ENCODE data around the gene KLHL6. TPM values are rescaled to one million over a fixed set of nuclear protein-coding genes. Genes with fewer than 3 reads are reported as not detected.

The KLHL6 gene
- total RNA-seq, 2 experiments from 2014 or later: 32.4 to 32.6 TPM

DNA sequence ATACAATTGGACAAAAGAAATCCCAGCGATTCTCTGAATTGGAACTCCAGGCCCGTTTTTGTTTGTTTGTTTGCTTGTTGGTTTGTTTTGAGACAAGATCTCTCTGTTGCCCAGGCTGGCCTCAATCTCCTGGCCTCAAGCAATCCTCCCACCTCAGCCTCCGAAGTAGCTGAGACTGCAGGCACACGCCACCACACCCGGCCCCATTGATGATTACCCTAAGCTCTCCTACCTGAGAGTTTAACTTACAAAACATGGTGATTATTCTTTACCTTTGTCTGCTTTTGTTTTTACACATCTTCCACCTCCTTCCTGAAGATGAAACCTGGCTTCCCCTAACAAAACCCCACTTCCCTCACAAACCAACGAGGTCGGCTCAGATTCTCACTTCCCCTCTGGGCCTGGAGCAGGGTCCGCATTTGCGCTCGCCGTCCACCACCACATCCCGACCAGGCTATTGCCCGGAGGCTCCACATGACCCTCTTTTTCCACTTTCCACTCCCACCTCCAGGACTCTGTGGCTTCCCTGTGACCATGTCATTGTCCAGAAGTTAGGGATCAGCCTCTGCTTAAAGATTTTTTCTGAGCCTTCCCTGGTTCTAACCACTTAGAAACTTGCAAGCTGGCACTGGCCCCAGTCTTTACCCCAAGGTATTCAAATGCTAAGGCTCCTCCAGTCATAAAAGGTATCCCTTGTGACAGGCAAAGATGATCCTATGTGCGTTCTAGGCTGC, 14.8 kb downstream of the KLHL6 start:
- ChIA-PET POLR2A (interaction anchor here (0.7 to 1.1 kb wide), 5 partner anchors 11 to 156 kb away, joined by 3 to 4 read pairs (median 3); partner anchors contain the start of gene YEATS2), CTCF (interaction anchor here (0.8 to 1.5 kb wide), 3 partner anchors 11 to 61 kb away, joined by 3 to 7 read pairs (median 6); no protein-coding TSS in a partner anchor)
- DNase-seq (no peak), ATAC-seq (no peak)
- peaks cover 24% of the 10 kb centered on the region for H3K36me3 Mint-ChIP-seq (ENCODE audit: low read depth)
- no peaks in the 10 kb centered on the region for H3K9me3 Mint-ChIP-seq
- no peaks in the 10 kb centered on the region for H3K27me3 Mint-ChIP-seq
- peaks cover 82% of the 10 kb centered on the region for H3K4me1 Mint-ChIP-seq (ENCODE audit: low read depth)
- intact Hi-C loops (cut with micrococcal nuclease): no loop called here
- H3K4me3 Mint-ChIP-seq: peak overlapping the region; percentile 3
- TF ChIP-seq, protein P1, sequence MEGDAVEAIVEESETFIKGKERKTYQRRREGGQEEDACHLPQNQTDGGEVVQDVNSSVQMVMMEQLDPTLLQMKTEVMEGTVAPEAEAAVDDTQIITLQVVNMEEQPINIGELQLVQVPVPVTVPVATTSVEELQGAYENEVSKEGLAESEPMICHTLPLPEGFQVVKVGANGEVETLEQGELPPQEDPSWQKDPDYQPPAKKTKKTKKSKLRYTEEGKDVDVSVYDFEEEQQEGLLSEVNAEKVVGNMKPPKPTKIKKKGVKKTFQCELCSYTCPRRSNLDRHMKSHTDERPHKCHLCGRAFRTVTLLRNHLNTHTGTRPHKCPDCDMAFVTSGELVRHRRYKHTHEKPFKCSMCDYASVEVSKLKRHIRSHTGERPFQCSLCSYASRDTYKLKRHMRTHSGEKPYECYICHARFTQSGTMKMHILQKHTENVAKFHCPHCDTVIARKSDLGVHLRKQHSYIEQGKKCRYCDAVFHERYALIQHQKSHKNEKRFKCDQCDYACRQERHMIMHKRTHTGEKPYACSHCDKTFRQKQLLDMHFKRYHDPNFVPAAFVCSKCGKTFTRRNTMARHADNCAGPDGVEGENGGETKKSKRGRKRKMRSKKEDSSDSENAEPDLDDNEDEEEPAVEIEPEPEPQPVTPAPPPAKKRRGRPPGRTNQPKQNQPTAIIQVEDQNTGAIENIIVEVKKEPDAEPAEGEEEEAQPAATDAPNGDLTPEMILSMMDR (IDR thresholded peaks at IDR 0.05): no peak
- H3K27ac Mint-ChIP-seq: peak overlapping the region; percentile 78

DNA sequence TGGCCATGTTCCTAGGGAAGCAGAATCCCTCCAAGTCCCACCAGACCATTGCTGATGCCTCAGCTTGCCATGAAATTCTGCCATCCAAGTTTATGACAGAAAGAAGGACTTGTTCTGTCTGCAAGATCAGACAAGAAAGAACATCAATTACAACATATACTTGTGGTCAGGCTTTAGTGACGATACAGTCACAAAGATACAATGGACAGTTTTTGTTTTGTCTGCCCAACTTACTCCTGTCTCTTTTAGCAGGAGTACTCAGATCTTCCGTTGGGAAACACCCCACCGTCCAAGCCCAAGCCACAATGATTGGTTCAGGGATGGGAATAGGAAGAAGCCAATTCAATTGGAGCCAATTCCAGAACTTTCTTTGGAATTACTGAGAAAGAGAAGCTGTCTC, 15.7 kb downstream of the KLHL6 start:
- peaks cover 20% of the 10 kb centered on the region for H3K36me3 Mint-ChIP-seq (ENCODE audit: low read depth)
- peaks cover 76% of the 10 kb centered on the region for H3K4me1 Mint-ChIP-seq (ENCODE audit: low read depth)
- ChIA-PET CTCF (interaction anchor here (0.8 kb wide), 1 partner anchor 23 kb away, joined by 3 read pairs; no protein-coding TSS in a partner anchor), POLR2A (interaction anchor here (1.1 kb wide), 1 partner anchor 157 kb away, joined by 4 read pairs; the partner anchor contains the start of gene YEATS2)
- TF ChIP-seq, protein P1 (IDR thresholded peaks at IDR 0.05): no peak
- DNase-seq (no peak), ATAC-seq (no peak)
- no peak overlapping the region for H3K27ac Mint-ChIP-seq
- intact Hi-C loops (cut with micrococcal nuclease): no loop called here
- no peak overlapping the region for H3K4me3 Mint-ChIP-seq
- H3K9me3 Mint-ChIP-seq: no peaks in the 10 kb centered on the region
- H3K27me3 Mint-ChIP-seq: no peaks in the 10 kb centered on the region

DNA sequence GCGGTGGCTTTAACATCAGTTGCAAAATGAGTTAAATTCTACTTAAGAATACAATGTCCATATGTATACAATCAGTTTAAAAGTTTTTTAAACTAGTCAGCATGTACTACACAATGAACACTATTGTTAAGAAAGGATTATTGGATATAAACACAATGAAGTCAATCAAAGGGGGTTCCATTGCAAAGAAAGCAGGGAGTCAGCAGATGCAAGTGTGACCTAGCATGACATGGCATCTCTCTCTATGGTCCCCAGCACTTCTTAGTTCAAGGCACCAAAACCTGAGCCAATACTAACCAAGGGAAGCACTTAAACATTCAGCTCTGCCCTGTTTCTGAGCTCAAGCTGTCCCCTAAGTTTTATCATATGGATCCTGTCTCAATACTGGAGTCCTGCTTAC, 17.0 kb downstream of the KLHL6 start:
- Mint-ChIP-seq H3K9me3 (no peaks in the 10 kb centered on the region), H3K4me1 (ENCODE audit: low read depth) (peaks cover 73% of the 10 kb centered on the region), H3K27ac (no peak overlapping the region), H3K4me3 (no peak overlapping the region), H3K36me3 (ENCODE audit: low read depth) (peaks cover 19% of the 10 kb centered on the region), H3K27me3 (no peaks in the 10 kb centered on the region)
- TF ChIP-seq, protein P1 (IDR thresholded peaks at IDR 0.05): no peak
- ATAC-seq: no peak
- intact Hi-C loops (cut with micrococcal nuclease): no loop called here
- DNase-seq: no peak
- ChIA-PET CTCF (interaction anchor here (1.3 kb wide), 1 partner anchor 9 kb away, joined by 3 read pairs; no protein-coding TSS in a partner anchor), POLR2A (no interaction called here)

DNA sequence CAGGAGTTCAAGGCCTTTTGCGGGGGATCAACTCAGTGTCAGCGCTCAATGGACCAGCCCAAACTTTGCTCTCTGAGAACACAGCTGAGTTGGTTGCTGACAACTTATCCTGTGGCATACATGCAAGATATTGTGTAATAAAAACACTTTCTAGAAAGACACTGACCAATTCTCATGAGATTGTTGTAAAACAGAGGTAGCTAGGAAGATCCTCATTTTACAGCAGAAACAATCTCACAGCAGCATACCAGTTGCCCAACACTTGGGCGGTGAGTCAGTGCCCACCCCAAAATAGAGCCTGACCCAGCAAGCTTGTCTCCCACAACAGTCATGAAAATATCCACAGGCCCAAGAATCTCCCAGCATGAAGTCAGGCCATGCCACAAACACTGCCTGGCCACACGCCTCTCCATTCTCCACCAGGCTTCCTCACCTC, 18.2 kb downstream of the KLHL6 start:
- H3K4me3 Mint-ChIP-seq: no peak overlapping the region

More for the DNA sequence above, 18.2 kb downstream of the KLHL6 start:
- no peak for DNase-seq
- ATAC-seq: no peak
- Mint-ChIP-seq H3K27me3 (no peaks in the 10 kb centered on the region), H3K27ac (no peak overlapping the region), H3K36me3 (ENCODE audit: low read depth) (peaks cover 21% of the 10 kb centered on the region), H3K9me3 (no peaks in the 10 kb centered on the region), H3K4me1 (ENCODE audit: low read depth) (peaks cover 71% of the 10 kb centered on the region)
- intact Hi-C loops (cut with micrococcal nuclease): no loop called here
- ChIA-PET CTCF (interaction anchor here (1.0 kb wide), 2 partner anchors 9 to 21 kb away, joined by 3 to 4 read pairs; no protein-coding TSS in a partner anchor), POLR2A (interaction anchor here (0.6 to 1.3 kb wide), 3 partner anchors 9 to 105 kb away, joined by 3 to 4 read pairs (median 3); no protein-coding TSS in a partner anchor)
- TF ChIP-seq, protein P1 (IDR thresholded peaks at IDR 0.05): no peak
